KMS-11 (cell line): ENCODE results near the gene EFCAB7.

Experiments used
- H2AFZ ChIP-seq: fragments of 200-600 bp; sonication (generic); 2 replicates; pipeline ENCODE4 v1.6.1; 2016; ENCODE audit warnings: antibody characterized with exemption, mixed run types, low read depth
- H3K27ac ChIP-seq: fragments of 200-600 bp; sonication (generic); 2 replicates; pipeline ENCODE4 v1.6.1; 2016; ENCODE audit warnings: mild to moderate bottlenecking, mixed run types
- H3K27me3 ChIP-seq: fragments of 200-600 bp; sonication (generic); 2 replicates; pipeline ENCODE4 v1.6.1; 2017; ENCODE audit warnings: mild to moderate bottlenecking, low read depth, mixed run types, moderate library complexity; ENCODE audit not compliant: insufficient read depth
- H3K36me3 ChIP-seq: fragments of 200-600 bp; sonication (generic); 2 replicates; pipeline ENCODE4 v1.6.1; 2017; ENCODE audit warnings: mild to moderate bottlenecking, mixed run types; ENCODE audit not compliant: insufficient read depth
- H3K4me1 ChIP-seq: fragments of 200-600 bp; sonication (generic); 2 replicates; pipeline ENCODE4 v1.6.1; 2016; ENCODE audit warnings: mild to moderate bottlenecking, low read depth, mixed run types; ENCODE audit not compliant: poor library complexity, severe bottlenecking
- H3K4me2 ChIP-seq: fragments of 200-600 bp; sonication (generic); 2 replicates; pipeline ENCODE4 v1.7.0; 2016; ENCODE audit warnings: mild to moderate bottlenecking, mixed run types
- H3K4me3 ChIP-seq: fragments of 200-600 bp; sonication (generic); IDR thresholded peaks from 2 replicates; pipeline ENCODE4 v1.6.1; 2017; ENCODE audit warnings: low read depth, low read length, mixed read lengths; ENCODE audit not compliant: insufficient read depth
- H3K79me2 ChIP-seq: fragments of 200-600 bp; sonication (generic); 2 replicates; pipeline ENCODE4 v1.6.1; 2016; ENCODE audit warnings: low read depth, mixed run types; ENCODE audit not compliant: insufficient read depth
- H3K9ac ChIP-seq: fragments of 200-600 bp; sonication (generic); 2 replicates; pipeline ENCODE4 v1.6.1; 2016; ENCODE audit warnings: mild to moderate bottlenecking, mixed run types
- H4K20me1 ChIP-seq: fragments of 200-600 bp; sonication (generic); 2 replicates; pipeline ENCODE4 v1.6.1; 2016; ENCODE audit warnings: mild to moderate bottlenecking, mixed run types; ENCODE audit not compliant: insufficient read depth
- TF ChIP-seq, protein P1 (sequence below): fragments of 200-600 bp; sonication (generic); conservative IDR thresholded peaks from 2 replicates; pipeline ENCODE4 v1.6.1; 2017; ENCODE audit warnings: low read depth, mild to moderate bottlenecking, antibody characterized with exemption, low read length, moderate library complexity, mixed read lengths

The EFCAB7 gene

DNA sequence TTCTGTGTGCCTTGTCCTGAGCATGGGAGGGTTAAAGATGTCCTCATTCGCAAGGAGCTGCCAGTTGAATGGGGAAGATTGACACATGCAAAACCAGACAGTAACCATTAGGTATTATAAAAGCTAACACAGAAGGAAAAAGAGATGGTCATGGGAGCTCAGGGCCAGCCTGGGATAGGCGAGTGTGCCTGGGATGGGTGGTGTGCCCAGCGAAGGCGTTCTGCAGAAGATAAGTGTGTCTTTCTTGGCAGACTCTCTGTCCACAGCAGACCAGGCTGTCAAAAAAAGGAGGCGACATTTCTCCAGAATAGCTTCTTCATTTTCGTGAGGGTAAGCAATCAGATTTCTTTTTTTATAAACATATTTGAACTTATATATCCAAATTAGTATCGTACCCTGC lies 84.0 kb downstream of the EFCAB7 start:
- Histone ChIP-seq H3K4me3 (no peak overlapping the region), H3K4me1 (peaks cover 10% of the 10 kb centered on the region), H3K4me2 (no peak overlapping the region), H4K20me1 (no peaks in the 10 kb centered on the region), H3K36me3 (no peaks in the 10 kb centered on the region), H3K27ac (no peak overlapping the region), H3K27me3 (no peaks in the 10 kb centered on the region), H3K79me2 (no peaks in the 10 kb centered on the region), H2AFZ (no peak overlapping the region), H3K9ac (no peak overlapping the region)
- TF ChIP-seq, protein P1, sequence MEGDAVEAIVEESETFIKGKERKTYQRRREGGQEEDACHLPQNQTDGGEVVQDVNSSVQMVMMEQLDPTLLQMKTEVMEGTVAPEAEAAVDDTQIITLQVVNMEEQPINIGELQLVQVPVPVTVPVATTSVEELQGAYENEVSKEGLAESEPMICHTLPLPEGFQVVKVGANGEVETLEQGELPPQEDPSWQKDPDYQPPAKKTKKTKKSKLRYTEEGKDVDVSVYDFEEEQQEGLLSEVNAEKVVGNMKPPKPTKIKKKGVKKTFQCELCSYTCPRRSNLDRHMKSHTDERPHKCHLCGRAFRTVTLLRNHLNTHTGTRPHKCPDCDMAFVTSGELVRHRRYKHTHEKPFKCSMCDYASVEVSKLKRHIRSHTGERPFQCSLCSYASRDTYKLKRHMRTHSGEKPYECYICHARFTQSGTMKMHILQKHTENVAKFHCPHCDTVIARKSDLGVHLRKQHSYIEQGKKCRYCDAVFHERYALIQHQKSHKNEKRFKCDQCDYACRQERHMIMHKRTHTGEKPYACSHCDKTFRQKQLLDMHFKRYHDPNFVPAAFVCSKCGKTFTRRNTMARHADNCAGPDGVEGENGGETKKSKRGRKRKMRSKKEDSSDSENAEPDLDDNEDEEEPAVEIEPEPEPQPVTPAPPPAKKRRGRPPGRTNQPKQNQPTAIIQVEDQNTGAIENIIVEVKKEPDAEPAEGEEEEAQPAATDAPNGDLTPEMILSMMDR, result no peak

DNA sequence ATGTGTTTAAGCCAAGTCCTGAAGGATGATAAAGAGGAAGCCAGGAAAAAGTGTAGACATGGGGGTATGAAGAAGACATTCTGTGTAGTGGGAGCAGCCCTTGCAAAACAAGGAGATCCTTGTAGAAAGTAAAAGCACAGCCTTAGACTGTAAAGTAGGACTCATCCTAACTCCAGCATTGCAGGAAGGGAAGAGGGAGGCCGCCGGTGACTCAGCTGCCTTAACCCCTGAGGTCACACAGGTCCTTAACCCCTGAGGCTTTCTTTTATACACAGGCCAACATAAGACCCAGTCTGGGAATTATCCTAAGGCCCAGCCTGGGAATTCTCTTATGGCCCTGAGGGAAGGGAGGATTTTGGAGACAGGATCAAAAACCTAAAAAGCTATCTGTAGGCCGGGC lies 87.9 kb downstream of the EFCAB7 start:
- TF ChIP-seq, protein P1, result no peak
- H3K4me3 ChIP-seq, result no peak overlapping the region
- no peaks in the 10 kb centered on the region for H3K36me3 ChIP-seq
- H3K27ac ChIP-seq, result no peak overlapping the region
- no peak overlapping the region for H3K4me2 ChIP-seq
- no peak overlapping the region for H2AFZ ChIP-seq
- no peaks in the 10 kb centered on the region for H3K79me2 ChIP-seq
- no peaks in the 10 kb centered on the region for H4K20me1 ChIP-seq
- H3K9ac ChIP-seq, result no peak overlapping the region
- H3K4me1 ChIP-seq, result peaks cover 10% of the 10 kb centered on the region
- no peaks in the 10 kb centered on the region for H3K27me3 ChIP-seq

DNA sequence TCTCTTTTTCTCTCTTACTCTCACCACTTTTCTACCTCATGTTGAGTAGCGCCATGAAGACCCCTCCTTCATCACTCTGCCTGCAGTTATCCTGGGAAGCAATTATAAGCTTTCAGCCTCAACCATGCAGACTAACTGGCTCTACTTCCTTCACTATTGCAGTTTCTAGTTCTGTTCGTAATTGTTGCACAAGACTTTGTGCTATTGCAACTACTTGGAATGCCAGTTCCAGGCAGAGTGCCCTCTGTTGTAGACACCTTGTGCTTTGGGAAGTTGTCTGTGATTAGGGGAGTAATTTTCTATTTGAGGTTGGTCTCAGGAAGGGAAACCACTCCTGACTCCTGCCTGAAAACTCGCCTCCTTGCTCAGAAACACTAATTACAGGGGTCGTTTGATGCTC lies 89.2 kb downstream of the EFCAB7 start:
- no peak overlapping the region for H3K4me3 ChIP-seq
- H3K79me2 ChIP-seq, result no peaks in the 10 kb centered on the region
- H3K4me1 ChIP-seq, result peaks cover 10% of the 10 kb centered on the region
- H4K20me1 ChIP-seq, result no peaks in the 10 kb centered on the region
- no peak overlapping the region for H3K4me2 ChIP-seq
- no peak overlapping the region for H2AFZ ChIP-seq
- TF ChIP-seq, protein P1, result no peak
- no peak overlapping the region for H3K27ac ChIP-seq
- no peaks in the 10 kb centered on the region for H3K36me3 ChIP-seq
- H3K27me3 ChIP-seq, result no peaks in the 10 kb centered on the region
- no peak overlapping the region for H3K9ac ChIP-seq

DNA sequence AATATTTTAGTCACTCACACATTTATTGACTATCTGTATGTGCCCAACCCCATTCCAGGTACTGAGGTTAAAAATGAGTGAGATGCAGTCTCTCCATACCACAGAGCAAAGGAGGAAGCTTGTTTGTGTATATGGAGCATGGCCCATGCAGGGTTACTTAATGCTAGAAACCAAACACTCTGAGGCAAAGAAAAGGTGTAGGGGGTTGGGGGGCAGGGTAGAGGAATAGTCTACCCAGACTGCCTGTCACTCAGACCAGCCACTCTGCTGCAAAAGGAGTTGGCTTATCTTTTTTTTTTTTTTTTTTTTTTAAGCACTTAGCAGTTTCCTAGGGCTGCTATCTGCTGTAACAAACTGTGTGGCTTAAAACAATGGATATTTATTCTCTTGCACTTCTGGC lies 89.6 kb downstream of the EFCAB7 start:
- no peak overlapping the region for H3K27ac ChIP-seq
- H3K27me3 ChIP-seq, result no peaks in the 10 kb centered on the region
- no peak overlapping the region for H2AFZ ChIP-seq
- TF ChIP-seq, protein P1, result no peak
- no peak overlapping the region for H3K4me2 ChIP-seq
- H3K4me1 ChIP-seq, result peaks cover 10% of the 10 kb centered on the region
- no peak overlapping the region for H3K4me3 ChIP-seq
- H3K9ac ChIP-seq, result no peak overlapping the region
- no peaks in the 10 kb centered on the region for H4K20me1 ChIP-seq
- no peaks in the 10 kb centered on the region for H3K79me2 ChIP-seq
- H3K36me3 ChIP-seq, result no peaks in the 10 kb centered on the region
